ENCODE data around the gene SNED1. TPM values are rescaled to one million over a fixed set of nuclear protein-coding genes. Genes with fewer than 3 reads are reported as not detected.

Gene SNED1
- total RNA-seq, 1 experiment from 2014 or later = 65.5 TPM

- DNase-seq (ENCODE audit: low read depth) = no peak
Observed at GRCh38 chr2:240960309-240960970, 38.0 kb upstream of the SNED1 start.

GRCh38 chr2:240960971-240961876, 37.2 kb upstream of the SNED1 start:
- DNase-seq (ENCODE audit: low read depth) = no peak

- no peak for DNase-seq (ENCODE audit: low read depth)
Observed at GRCh38 chr2:240961910-240962299, 36.5 kb upstream of the SNED1 start.

- DNase-seq (ENCODE audit: low read depth) = no peak
Observed at GRCh38 chr2:240962300-240963064, 35.9 kb upstream of the SNED1 start.

GRCh38 chr2:240963065-240963867, 35.2 kb upstream of the SNED1 start:
- no peak for DNase-seq (ENCODE audit: low read depth)

- DNase-seq (ENCODE audit: low read depth) = no peak
Observed at GRCh38 chr2:240963868-240964703, 34.3 kb upstream of the SNED1 start.

GRCh38 chr2:240964704-240965295, 33.6 kb upstream of the SNED1 start:
- DNase-seq (ENCODE audit: low read depth) = no peak

GRCh38 chr2:240965296-240965904, 33.0 kb upstream of the SNED1 start:
- DNase-seq (ENCODE audit: low read depth) = no peak

GRCh38 chr2:240965905-240966456, 32.4 kb upstream of the SNED1 start:
- DNase-seq (ENCODE audit: low read depth) = no peak

GRCh38 chr2:240966457-240966905, 31.9 kb upstream of the SNED1 start:
- DNase-seq (ENCODE audit: low read depth) = no peak

- no peak for DNase-seq (ENCODE audit: low read depth)
Observed at GRCh38 chr2:240966906-240967680, 31.3 kb upstream of the SNED1 start.

GRCh38 chr2:240967681-240968621, 30.5 kb upstream of the SNED1 start:
- no peak for DNase-seq (ENCODE audit: low read depth)

GRCh38 chr2:240968731-240969624, 29.4 kb upstream of the SNED1 start:
- DNase-seq (ENCODE audit: low read depth) = no peak

GRCh38 chr2:240970104-240970503, 28.3 kb upstream of the SNED1 start:
- DNase-seq (ENCODE audit: low read depth) = no peak

GRCh38 chr2:240970816-240971215, 27.6 kb upstream of the SNED1 start:
- no peak for DNase-seq (ENCODE audit: low read depth)

- no peak for DNase-seq (ENCODE audit: low read depth)
Observed at GRCh38 chr2:240972201-240972600, 26.2 kb upstream of the SNED1 start.
